ENCODE measurements around the gene BHLHA15. TPM values are rescaled to one million over a fixed set of nuclear protein-coding genes. Genes with fewer than 3 reads are reported as not detected.

Gene BHLHA15
- total and polyA plus RNA-seq, 2 of the 8 experiments (the other 6 are each of a cell fraction or from before 2014, with no cell fraction given): 1.1 to 2.7 TPM

DNA sequence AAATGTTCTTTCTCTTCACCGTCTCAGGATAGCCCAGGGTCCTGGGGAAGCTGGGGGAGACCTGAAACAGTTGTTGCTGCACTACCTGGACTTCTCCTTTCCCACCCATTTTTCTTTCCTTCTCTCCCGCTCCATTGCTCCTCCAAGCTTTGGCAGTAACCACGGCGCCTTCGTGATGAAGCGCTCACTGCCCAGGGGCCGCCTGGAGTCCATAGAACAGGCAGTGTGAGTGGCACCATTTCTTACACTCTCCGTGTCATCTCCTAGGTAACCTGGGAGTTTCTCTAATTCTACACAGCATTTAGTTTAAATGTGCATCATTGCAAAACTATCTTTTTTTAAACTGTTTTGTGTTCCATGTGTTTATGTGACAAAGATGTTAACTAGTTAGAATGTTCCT lies 40.3 kb upstream of the BHLHA15 start (continued):
- TF ChIP-seq HDAC2 (IDR thresholded peaks at IDR 0.05; ENCODE audit: borderline replicate concordance in 1 of 2, low read depth in 2 of 2, low read length in 2 of 2): no peak

Data from H1 (cell line).